AG20443 (cell line): Measurements from ENCODE around the gene SMC3.
"Not testable (repeated sequence)": the region's sequence is repeated elsewhere in the genome, so short reads cannot be mapped to it uniquely, and the experiment has no call there.

Source experiments
- DNase-seq: peaks from one replicate; pipeline ENCODE4 v3.0.0; 2012; ENCODE audit warnings: low spot score, mixed read lengths

The SMC3 gene

DNA sequence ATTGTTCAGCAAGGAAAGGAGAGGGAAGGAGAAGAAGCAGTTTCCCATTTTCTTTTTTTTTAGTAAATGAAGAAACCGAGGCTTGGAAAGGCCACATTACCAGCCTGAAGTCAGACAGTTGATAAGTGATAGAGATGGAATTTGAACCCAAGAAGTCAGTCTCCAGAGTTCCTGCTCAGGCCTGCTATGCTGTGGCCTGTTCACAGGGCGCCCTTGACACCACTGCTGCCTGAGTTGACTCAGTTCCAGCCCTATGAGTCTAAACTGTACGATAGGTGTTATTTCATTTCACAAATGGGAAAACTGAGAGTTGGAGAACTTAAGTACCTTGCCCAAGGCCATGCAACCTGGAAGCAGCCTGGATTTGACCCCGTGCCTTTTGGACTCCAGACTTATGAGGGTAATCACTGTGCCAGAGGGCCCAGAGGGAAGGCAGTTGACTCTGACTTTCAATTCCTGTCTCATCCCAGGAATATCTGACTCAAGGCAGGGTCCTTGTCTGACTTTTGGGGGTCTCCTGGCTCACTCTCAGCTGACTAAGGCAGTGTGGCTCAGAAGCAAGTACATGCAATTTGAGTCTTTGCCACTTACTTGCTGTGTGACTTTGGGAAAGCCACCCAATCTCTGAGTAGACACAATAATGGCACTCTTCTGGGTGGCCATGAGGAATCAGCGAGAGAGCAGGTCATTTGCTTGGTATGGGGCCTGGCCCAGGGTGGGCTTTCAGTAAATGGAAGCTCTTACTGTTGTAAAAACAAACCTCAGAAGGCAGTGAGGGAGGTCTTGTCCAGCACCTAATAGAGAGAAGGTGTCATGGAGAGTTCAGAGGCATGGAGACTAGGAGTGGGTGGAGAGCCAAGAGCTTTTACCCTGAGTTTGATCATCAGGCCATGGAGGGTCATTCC lies 58.7 kb downstream of the SMC3 start:
- no peak for DNase-seq

DNA sequence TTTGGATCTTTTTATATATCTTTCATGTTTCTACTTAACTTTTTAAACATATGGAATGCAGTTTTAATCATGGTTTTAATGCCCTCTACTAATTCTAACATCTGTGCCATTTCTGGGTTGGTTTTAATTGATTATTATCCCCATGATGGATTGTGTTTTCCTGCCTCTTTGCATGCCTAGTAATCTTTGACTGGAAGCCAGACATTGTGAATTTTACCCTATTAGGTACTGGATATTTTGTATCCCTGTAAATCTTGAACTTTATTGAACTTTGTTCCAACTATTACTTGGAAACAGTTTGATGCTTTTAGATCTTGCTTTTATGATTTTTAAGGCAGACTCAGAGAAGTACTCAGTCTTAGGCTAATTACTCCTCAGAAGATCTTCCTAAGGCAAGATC lies 60.7 kb downstream of the SMC3 start:
- DNase-seq = no peak

DNA sequence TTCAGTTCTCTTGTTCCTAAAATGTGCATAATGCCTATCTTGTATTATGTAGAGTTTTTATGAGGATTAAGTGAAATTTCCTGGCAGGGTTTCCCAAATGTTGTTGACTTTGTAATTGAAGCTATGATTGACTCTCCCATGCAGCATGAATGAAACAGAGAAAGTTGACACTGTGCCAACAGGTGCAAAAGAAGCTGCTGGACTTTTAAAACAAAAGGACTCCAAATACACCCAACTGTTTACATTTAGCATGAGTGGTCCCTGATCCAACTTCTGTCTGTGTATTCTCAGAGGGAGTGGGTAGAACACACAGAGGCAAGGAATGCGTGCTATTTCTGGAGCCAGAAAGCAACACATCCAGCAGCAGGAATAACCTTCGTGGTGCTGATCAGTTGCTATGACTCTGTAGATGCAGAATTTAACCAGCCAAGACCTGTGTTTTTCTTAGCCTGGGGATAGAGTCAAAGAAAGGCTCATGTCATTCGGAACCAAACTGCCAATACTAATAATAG lies 62.2 kb downstream of the SMC3 start:
- peak; percentile 53 for DNase-seq

GRCh38 chr10:110631934-110632333 lies 64.4 kb downstream of the SMC3 start:
- DNase-seq = no peak

DNA sequence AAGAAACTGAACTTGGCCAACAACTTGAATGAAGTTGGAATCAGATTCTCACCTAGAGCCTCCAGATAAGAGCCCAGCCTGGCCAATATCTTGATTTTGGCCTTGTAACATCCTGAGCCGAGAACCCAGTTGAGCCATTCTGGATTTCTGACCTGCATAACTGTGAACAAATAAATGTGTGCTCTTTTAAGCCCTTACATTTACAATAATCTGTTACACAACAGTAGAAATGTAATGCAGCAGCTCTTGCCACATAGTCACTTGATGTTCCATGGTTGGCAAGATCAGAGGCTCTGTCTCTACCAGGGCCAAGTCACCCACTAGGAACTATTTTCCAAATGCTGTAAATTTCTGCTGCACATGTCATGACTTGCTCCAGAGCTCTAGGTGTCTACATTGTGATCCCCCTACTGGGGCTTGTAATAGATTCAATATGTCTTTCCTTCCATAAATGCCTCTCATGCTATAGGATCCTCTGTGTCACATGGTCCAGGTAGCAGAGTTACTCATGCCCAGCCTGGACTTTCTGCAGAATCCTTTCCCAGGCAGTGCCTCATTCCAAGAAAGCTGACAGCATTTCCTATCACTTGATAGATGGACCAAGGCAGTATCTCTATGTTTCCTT lies 65.2 kb downstream of the SMC3 start:
- no peak for DNase-seq

DNA sequence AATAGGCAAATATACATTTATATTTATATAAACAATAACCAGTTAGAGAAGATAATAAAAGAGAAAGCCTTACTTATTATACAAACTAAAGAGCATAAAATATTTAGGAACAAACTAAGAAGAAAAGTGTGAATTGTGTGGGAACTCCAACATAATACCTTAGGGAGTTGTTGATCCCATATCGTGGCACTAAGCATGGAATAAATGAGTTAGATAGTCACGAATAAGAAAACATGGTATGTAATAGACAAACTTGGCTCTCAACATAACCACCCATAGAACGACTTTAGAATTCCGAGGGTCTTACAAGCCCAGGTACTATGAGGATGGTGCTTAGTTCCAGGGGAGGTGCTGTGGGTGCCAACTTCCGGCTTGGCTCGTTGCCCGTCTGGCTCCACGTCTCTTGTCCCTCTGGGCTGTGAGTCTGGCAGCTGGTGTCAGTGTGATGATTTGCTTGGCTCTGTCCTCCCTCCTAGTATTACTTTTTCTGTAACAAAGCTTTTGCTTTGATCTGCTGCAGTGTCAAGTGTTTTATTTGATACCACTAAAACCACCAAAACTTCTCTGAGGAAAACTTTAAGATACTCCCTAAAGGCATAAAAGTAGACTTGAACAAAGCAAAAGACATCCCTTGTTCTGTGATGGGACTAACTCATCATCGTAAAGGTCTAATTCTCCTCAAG lies 67.2 kb downstream of the SMC3 start:
- DNase-seq = no peak

DNA sequence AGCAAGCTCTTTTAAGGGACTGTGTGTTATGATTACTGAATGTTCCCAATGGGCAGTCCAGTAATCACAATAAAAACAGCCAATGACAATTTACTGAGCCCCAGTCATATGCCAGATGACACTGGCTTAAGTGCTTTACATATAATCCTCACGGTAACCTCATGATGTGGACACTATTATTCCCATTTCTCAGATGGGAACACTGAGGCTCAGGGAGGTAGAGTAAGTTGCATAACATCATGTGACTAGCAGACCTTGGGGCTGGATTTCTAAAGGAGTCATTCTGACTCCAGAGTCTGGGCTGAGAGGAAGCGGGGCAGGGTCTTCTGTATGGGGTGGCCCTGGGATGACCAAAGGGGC lies 69.1 kb downstream of the SMC3 start:
- DNase-seq = no peak

DNA sequence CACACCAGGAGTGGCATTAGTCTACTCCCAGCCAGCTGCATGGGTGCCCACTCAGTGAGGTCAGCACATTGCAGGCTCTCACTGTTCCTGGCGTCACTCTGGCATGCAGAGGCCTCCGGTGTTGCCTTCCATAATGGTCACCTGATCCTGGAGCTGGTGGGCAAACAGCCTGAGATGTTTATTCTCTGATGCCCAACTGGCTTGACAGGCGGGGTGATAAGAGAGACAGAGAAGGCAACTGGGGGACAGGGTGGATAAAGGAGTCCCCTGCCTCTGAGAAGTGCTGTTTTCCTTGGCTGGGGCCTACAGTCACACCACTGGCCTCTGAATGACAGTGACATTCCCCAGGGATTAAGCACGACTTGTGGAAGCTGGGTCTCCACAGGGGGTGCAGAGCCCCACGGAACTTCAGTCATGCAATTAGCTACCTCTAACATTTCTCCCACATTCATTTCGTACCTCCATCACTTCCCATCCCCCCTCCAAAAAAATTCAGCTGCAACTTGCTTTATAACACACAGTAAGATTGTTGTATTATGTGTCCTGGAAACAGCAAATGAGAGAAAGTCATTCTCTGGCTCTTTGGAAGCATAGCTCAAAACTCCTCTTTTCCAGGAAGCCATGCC lies 69.5 kb downstream of the SMC3 start:
- no peak for DNase-seq

GRCh38 chr10:110637558-110638053 lies 70.1 kb downstream of the SMC3 start:
- no peak for DNase-seq

- DNase-seq = no peak
Measured at GRCh38 chr10:110638319-110638718, 70.8 kb downstream of the SMC3 start.

DNA sequence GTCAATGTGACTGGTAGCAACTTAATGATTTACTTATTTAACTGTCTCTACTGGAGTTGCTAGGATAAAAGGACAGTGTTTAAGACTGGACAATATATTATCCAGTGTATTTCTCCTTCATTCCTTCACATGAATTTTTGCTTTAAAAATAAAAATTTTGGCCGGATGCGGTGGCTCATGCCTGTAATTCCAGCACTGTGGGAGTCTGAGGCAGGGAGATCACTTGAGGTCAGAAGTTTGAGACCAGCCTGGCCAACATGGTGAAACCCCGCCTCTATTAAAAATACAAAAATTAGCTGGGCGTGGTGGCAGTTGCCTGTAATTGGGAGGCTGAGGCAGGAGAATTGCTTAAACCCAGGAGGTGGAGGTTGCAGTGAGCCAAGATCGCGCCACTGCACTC lies 71.6 kb downstream of the SMC3 start:
- not testable (repeated sequence) for DNase-seq

GRCh38 chr10:110639858-110640257 lies 72.4 kb downstream of the SMC3 start:
- DNase-seq = not testable (repeated sequence)

GRCh38 chr10:110641256-110641655 lies 73.8 kb downstream of the SMC3 start:
- DNase-seq = no peak

- DNase-seq = no peak
Measured at GRCh38 chr10:110642204-110643034, 74.9 kb downstream of the SMC3 start.

DNA sequence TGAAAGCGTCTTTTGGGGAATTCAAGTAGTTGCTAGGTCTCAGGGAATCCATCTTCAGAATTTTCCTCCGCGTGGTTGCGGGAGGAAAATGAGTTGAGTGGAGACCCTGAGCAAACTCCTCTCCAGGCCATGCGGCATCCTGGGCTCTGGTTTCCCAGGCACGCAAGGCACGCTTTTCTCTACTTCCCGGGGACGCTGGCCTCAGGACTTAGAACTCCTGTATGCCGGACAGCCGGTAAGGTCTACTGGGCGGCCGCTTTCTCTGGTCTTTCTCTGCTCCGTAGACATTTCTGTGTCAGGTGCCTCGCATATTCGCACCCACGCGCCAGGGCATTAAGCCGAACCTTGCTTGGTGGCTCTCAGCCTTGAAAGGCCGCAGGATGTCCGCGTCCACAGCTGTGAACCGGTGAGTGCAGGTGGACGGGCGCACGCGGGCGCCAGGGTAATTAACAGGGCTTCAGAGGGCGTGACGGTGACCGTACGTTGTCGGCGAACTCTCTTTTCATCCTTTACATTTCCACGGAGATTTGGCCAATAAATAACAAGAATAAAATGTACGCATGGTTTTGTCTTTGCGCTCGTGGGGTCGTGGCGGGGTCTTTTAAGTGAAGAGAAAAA lies 75.6 kb downstream of the SMC3 start:
- no peak for DNase-seq

DNA sequence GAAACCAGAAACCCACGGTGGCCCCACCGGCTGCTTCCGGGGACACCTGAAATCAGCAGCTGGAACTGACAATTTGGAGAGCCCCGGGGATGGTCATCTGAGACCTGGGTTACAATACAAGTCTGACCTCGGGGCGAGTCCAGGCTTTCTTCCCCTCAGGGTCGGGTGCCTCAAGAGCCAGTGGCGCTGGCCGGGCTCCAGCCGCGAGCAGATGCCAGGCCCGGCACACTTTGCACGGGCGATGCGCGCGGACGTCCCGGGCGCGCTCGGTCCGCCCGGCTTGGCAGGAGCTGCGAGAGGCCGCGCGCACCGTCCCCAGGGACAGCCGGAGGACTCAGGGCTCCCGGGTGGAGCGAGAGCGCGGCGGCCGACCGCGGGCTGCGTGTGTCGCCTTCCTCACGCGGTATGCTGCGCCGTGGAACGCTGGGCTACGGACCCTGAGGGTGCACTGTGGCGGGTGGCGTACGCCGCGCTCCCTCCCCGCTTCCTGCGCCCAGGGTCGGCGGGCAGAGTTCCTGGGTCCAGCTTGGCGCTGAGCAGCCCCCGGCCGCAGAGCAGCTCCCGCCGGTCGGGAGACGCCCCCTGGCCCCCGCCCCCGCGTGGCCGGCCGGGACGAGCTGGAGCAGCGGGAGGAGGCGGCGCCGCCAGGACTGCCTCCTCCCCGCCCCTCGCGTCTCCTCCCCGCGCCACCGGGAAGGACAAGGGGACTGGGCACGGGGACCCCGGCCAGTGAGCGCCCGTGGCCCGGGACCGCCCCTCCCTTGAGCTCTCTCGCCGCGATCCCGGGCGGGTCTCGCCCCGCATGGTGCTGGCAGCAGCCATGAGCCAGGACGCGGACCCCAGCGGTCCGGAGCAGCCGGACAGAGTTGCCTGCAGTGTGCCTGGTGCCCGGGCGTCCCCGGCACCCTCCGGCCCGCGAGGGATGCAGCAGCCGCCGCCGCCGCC lies 76.4 kb downstream of the SMC3 start, which contains the start of gene RBM20:
Gene RBM20 (plus strand): TSS at position 684 of the 945 bp plus-strand sequence. CDS start 119 bp downstream, at position 803.
- DNase-seq = peak; percentile 63

DNA sequence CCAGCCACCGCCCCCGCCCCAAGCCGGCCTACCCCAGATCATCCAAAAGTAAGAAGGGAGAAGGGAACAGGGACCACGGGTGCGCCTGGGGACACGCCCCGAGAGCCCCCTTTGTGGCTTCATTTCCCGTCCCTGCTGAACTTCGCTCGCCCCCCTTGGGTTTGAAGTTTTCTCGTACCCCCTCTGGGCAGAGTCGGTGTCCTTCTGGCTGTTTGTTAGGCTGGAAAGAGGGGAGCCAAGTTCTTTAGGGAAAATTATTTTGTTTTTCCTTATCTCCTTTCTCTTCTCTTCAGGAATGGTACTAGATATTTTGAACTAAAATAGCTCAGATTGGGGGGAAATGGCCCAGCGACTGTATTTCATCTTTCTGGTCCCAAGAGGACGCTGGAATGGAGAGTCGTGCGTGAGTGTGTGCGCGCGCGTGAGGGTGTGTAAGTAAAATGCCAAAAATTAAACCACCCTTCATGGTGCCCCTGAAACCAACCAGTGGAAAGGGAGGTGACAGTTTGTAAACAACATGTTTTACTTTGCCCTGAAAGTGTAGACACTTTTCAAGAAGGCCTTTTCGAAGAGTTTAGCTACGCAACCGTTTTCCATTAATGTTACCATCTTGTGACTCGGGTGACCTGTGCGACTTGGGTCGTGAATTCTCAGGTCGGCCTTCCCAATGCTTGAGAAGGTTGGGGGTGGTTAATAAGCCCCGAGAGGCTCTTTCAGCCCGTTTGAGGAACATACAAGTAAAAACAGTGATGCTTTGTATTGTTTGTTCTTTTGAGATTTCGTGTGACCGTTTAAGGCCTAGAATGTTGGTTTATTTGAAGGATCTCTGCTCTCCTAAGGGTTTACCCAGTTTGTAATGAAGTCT lies 77.3 kb downstream of the SMC3 start:
- DNase-seq = no peak

- no peak for DNase-seq
Measured at GRCh38 chr10:110646417-110647135, 79.1 kb downstream of the SMC3 start.
